Left cardiac atrium (tissue), 4 donors: ENCODE results near the gene TAS2R41. TPM values are rescaled to one million over a fixed set of nuclear protein-coding genes. Genes with fewer than 3 reads are reported as not detected.
"Not testable (repeated sequence)": the region's sequence is repeated elsewhere in the genome, so short reads cannot be mapped to it uniquely, and the experiment has no call there.

ENCODE experiments used
- ATAC-seq, 2 donors: fragments of 200-7000 bp; cut with Tn5 transposase; one replicate each; pipeline ENCODE4 v1.9.1; 2020; ENCODE audit warnings: mild to moderate bottlenecking in 2 of 2, moderate library complexity in 2 of 2
- DNase-seq: peaks from one replicate; pipeline ENCODE4 v3.0.0-alpha.2; 2020
- intact Hi-C, 2 donors: fragments of 100-400 bp; cut with DNase I; formaldehyde crosslinking; loops; one replicate each; pipeline versions ENCODE4 v1.14.1 to v1.15.1; 2022 to 2023
- total RNA-seq, 2 donors: library from RNA; stranded (reverse); fragmentation: NEBNext Ultra II Directional; extraction: Animal tissue kit (Norgen Biotek cat#: 25700); gene quantifications; one replicate each; pipeline ENCODE4 v1.2.1, GENCODE V29; 2021
- donor health status: DM: no; HTN: yes; CAD: no.
- donor health status: DM: no; HTN: yes; CAD: no; lungs with severe emphysema.
- donor health status: DM: yes; HTN: yes; CAD: no.
- donor health status: Dilated cardiomyopathy.

Gene TAS2R41
- total RNA-seq, 2 donors from 2014 or later, result 0.26 TPM; not detected in 1

- no peak for DNase-seq
- no peak for ATAC-seq
- intact Hi-C loops, result no loop called here
These were observed 35.0 kb downstream of the TAS2R41 start for GRCh38 chr7:143512488-143513340.

- intact Hi-C loops, result no loop called here
- ATAC-seq (no peak), DNase-seq (no peak)
These were observed 36.8 kb downstream of the TAS2R41 start for GRCh38 chr7:143514487-143514886.

- ATAC-seq, result no peak
- no peak for DNase-seq
- intact Hi-C loops, result no loop called here
These were observed 37.5 kb downstream of the TAS2R41 start for GRCh38 chr7:143514995-143515735.

- no peak for ATAC-seq
- intact Hi-C loops, result no loop called here
- no peak for DNase-seq
These were observed 39.3 kb downstream of the TAS2R41 start for GRCh38 chr7:143516981-143517380.

- intact Hi-C loops, result no loop called here
- ATAC-seq, result no peak
- no peak for DNase-seq
These were observed 40.8 kb downstream of the TAS2R41 start for GRCh38 chr7:143518521-143518920.

- intact Hi-C loops, result no loop called here
- no peak for DNase-seq
- ATAC-seq, result no peak
These were observed 41.3 kb downstream of the TAS2R41 start for GRCh38 chr7:143518941-143519340.

- ATAC-seq (peak in 1 of 2 donors; percentile 76), DNase-seq (peak; percentile 18)
- intact Hi-C loops, result no loop called here
These were observed 41.9 kb downstream of the TAS2R41 start for GRCh38 chr7:143519411-143520131.

GRCh38 chr7:143522309-143522916 lies 44.7 kb downstream of the TAS2R41 start:
- DNase-seq, intact Hi-C loops: not testable (repeated sequence)
- ATAC-seq, result peak; percentile 85 to 96

Other genes with a start within 250 kb of the TAS2R41 start
- gene GSTK1, start 214.4 kb upstream of the TAS2R41 start, total RNA-seq, result 100 to 1,000 TPM; 185 to 195 TPM
- 1 to 10 TPM; 2.3 to 4.1 TPM for gene TMEM139, start 192.9 kb upstream of the TAS2R41 start, total RNA-seq
- gene CASP2, start 189.5 kb upstream of the TAS2R41 start, total RNA-seq, result 10 to 100 TPM in 1 of 2 donors, 1 to 10 TPM in 1; 8.0 to 12.4 TPM
- not detected for gene CLCN1, start 161.8 kb upstream of the TAS2R41 start, total RNA-seq
- gene FAM131B, start 115.2 kb upstream of the TAS2R41 start, total RNA-seq, result under 1 TPM; 0.29 to 0.97 TPM
- gene ZYX, start 96.5 kb upstream of the TAS2R41 start, total RNA-seq, result 100 to 1,000 TPM in 1 of 2 donors, 10 to 100 TPM in 1; 79.1 to 156 TPM
- under 1 TPM; 0.16 to 0.71 TPM for gene EPHA1, start 69.0 kb upstream of the TAS2R41 start, total RNA-seq
- gene TAS2R60, start 34.4 kb upstream of the TAS2R41 start, total RNA-seq, result not detected
- gene CTAGE15, start 93.9 kb downstream of the TAS2R41 start, total RNA-seq, result not detected
- gene TCAF2, start 143.1 kb downstream of the TAS2R41 start, total RNA-seq, result under 1 TPM; 0.55 to 0.71 TPM